Coronary artery (tissue), 2 donors: ENCODE results near the gene USP32.
A peak's percentile ranks its signal among the peaks of the same experiment; 100 is the strongest.

ENCODE experiments used
- DNase-seq: peaks from one replicate; pipeline ENCODE4 v3.0.0-alpha.2; 2017; ENCODE audit warnings: low spot score
- H3K27ac ChIP-seq, 2 donors: fragments of 200-600 bp; sonication (generic); one replicate each; pipeline ENCODE4 v1.5.1; 2016 to 2019
- H3K4me3 ChIP-seq: fragments of 200-600 bp; sonication (generic); 2 replicates; pipeline ENCODE4 v1.5.1; 2016; ENCODE audit warnings: mild to moderate bottlenecking, moderate library complexity
- CTCF ChIP-seq: fragments of 200-600 bp; sonication (generic); IDR thresholded peaks from one replicate; pipeline ENCODE4 v1.5.1; 2019; ENCODE audit warnings: antibody characterized with exemption

The USP32 gene

GRCh38 chr17:60398227-60398959 lies 6.5 kb upstream of the USP32 start:
- DNase-seq = no peak
- no peak overlapping the region for H3K4me3 ChIP-seq
- no peak overlapping the region for H3K27ac ChIP-seq
- no peak for TF ChIP-seq CTCF

- H3K4me3 ChIP-seq = no peak overlapping the region
- TF ChIP-seq CTCF = no peak
- no peak overlapping the region for H3K27ac ChIP-seq
- DNase-seq = no peak
Measured at GRCh38 chr17:60396412-60396811, 4.5 kb upstream of the USP32 start.

GRCh38 chr17:60395508-60396065 lies 3.7 kb upstream of the USP32 start:
- DNase-seq = no peak
- H3K4me3 ChIP-seq = no peak overlapping the region
- TF ChIP-seq CTCF = no peak
- no peak overlapping the region for H3K27ac ChIP-seq

GRCh38 chr17:60393840-60394723 lies 2.1 kb upstream of the USP32 start:
- no peak overlapping the region for H3K27ac ChIP-seq
- TF ChIP-seq CTCF = no peak

GRCh38 chr17:60392845-60393702 lies 1.1 kb upstream of the USP32 start:
- DNase-seq = no peak
- no peak for TF ChIP-seq CTCF
- peak overlapping the region; percentile 90 for H3K27ac ChIP-seq
- H3K4me3 ChIP-seq = peak overlapping the region; percentile 84

More at GRCh38 chr17:60393840-60394723, 2.1 kb upstream of the USP32 start:
- no peak overlapping the region for H3K4me3 ChIP-seq
- no peak for DNase-seq

GRCh38 chr17:60391471-60392041 lies 377 bp downstream of the USP32 start:
- H3K27ac ChIP-seq = peak overlapping the region; percentile 90
- no peak for TF ChIP-seq CTCF
- peak overlapping the region; percentile 84 for H3K4me3 ChIP-seq
- no peak for DNase-seq
